Parathyroid adenoma (tissue), 2 donors: ENCODE measurements around the gene HFM1.
"Not testable (repeated sequence)": the region's sequence is repeated elsewhere in the genome, so short reads cannot be mapped to it uniquely, and the experiment has no call there.

Source experiments
- H2AFZ ChIP-seq: fragments of 300-600 bp; sonication (generic); one replicate; pipeline ENCODE4 v1.7.0; 2017; ENCODE audit warnings: antibody characterized with exemption, mild to moderate bottlenecking
- H3K27ac ChIP-seq: fragments of 300-600 bp; sonication (generic); one replicate; pipeline ENCODE4 v1.7.0; 2017
- H3K27me3 ChIP-seq: fragments of 300-600 bp; sonication (generic); one replicate; pipeline ENCODE4 v1.7.0; 2017; ENCODE audit warnings: low read length; ENCODE audit not compliant: control insufficient read depth, insufficient read depth
- H3K36me3 ChIP-seq: fragments of 300-600 bp; sonication (generic); one replicate; pipeline ENCODE4 v1.7.0; 2017; ENCODE audit warnings: low read length; ENCODE audit not compliant: control insufficient read depth, insufficient read depth
- H3K4me1 ChIP-seq: fragments of 300-600 bp; sonication (generic); one replicate; pipeline ENCODE4 v1.7.0; 2017; ENCODE audit warnings: control low read depth
- H3K4me2 ChIP-seq: fragments of 300-600 bp; sonication (generic); one replicate; pipeline ENCODE4 v1.7.0; 2017; ENCODE audit warnings: low read length
- H3K4me3 ChIP-seq: fragments of 300-600 bp; sonication (generic); one replicate; pipeline ENCODE4 v1.7.0; 2017; ENCODE audit warnings: low read depth, low read length
- H3K79me2 ChIP-seq: fragments of 300-600 bp; sonication (generic); one replicate; pipeline ENCODE4 v1.7.0; 2017; ENCODE audit warnings: control low read depth
- H3K9ac ChIP-seq: fragments of 300-600 bp; sonication (generic); one replicate; pipeline ENCODE4 v1.7.0; 2017; ENCODE audit warnings: mild to moderate bottlenecking
- H3K9me3 ChIP-seq: fragments of 300-600 bp; sonication (generic); one replicate; pipeline ENCODE4 v1.7.0; 2017; ENCODE audit warnings: low read length; ENCODE audit not compliant: control insufficient read depth
- TF ChIP-seq, protein P1 (sequence below): fragments of 300-600 bp; sonication (generic); IDR thresholded peaks from one replicate; pipeline ENCODE4 v1.7.0; 2017; ENCODE audit warnings: antibody characterized with exemption, mild to moderate bottlenecking
- donor health status: primary hyperparathyroidism.

The HFM1 gene

DNA sequence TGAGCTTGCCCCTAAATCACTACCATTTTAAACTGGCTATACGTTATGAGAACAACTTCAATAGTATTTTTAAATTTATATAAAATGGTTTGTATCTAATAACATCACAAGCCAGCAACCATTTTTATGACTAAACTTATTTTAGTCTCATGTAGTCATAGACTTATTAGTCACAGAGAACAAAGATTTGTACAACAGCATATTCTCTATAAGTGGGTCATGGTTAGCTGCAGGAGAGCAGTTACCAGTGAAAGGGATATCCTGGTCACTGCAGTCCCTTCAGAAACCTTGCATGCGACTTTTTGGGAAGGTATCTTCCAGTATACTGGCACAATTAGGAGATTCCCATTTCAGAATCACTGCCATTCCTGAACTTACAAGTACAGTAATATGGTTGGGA is 90.0 kb downstream of the HFM1 start:
- Histone ChIP-seq H3K9ac (no peak overlapping the region), H3K9me3 (no peaks in the 10 kb centered on the region), H3K27me3 (no peaks in the 10 kb centered on the region), H3K36me3 (no peaks in the 10 kb centered on the region), H3K79me2 (no peaks in the 10 kb centered on the region), H3K4me1 (no peaks in the 10 kb centered on the region), H2AFZ (no peak overlapping the region), H3K27ac (no peak overlapping the region), H3K4me2 (no peak overlapping the region), H3K4me3 (no peak overlapping the region)
- TF ChIP-seq, protein P1, sequence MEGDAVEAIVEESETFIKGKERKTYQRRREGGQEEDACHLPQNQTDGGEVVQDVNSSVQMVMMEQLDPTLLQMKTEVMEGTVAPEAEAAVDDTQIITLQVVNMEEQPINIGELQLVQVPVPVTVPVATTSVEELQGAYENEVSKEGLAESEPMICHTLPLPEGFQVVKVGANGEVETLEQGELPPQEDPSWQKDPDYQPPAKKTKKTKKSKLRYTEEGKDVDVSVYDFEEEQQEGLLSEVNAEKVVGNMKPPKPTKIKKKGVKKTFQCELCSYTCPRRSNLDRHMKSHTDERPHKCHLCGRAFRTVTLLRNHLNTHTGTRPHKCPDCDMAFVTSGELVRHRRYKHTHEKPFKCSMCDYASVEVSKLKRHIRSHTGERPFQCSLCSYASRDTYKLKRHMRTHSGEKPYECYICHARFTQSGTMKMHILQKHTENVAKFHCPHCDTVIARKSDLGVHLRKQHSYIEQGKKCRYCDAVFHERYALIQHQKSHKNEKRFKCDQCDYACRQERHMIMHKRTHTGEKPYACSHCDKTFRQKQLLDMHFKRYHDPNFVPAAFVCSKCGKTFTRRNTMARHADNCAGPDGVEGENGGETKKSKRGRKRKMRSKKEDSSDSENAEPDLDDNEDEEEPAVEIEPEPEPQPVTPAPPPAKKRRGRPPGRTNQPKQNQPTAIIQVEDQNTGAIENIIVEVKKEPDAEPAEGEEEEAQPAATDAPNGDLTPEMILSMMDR, result no peak

- no peaks in the 10 kb centered on the region for H3K4me1 ChIP-seq
- H3K9ac ChIP-seq, result no peak overlapping the region
- H3K79me2 ChIP-seq, result no peaks in the 10 kb centered on the region
- no peak overlapping the region for H2AFZ ChIP-seq
- no peaks in the 10 kb centered on the region for H3K36me3 ChIP-seq
- H3K27ac ChIP-seq, result no peak overlapping the region
- TF ChIP-seq, protein P1, result no peak
- no peaks in the 10 kb centered on the region for H3K9me3 ChIP-seq
- H3K4me3 ChIP-seq, result no peak overlapping the region
- no peaks in the 10 kb centered on the region for H3K27me3 ChIP-seq
- no peak overlapping the region for H3K4me2 ChIP-seq
These were observed 93.0 kb downstream of the HFM1 start for GRCh38 chr1:91311672-91312071.

- TF ChIP-seq, protein P1, result no peak
- Histone ChIP-seq H3K4me3 (no peak overlapping the region), H2AFZ (no peak overlapping the region), H3K9me3 (no peaks in the 10 kb centered on the region), H3K4me1 (no peaks in the 10 kb centered on the region), H3K4me2 (no peak overlapping the region), H3K9ac (no peak overlapping the region), H3K36me3 (no peaks in the 10 kb centered on the region), H3K27me3 (no peaks in the 10 kb centered on the region), H3K27ac (no peak overlapping the region), H3K79me2 (no peaks in the 10 kb centered on the region)
These were observed 96.1 kb downstream of the HFM1 start for GRCh38 chr1:91308544-91308943.

DNA sequence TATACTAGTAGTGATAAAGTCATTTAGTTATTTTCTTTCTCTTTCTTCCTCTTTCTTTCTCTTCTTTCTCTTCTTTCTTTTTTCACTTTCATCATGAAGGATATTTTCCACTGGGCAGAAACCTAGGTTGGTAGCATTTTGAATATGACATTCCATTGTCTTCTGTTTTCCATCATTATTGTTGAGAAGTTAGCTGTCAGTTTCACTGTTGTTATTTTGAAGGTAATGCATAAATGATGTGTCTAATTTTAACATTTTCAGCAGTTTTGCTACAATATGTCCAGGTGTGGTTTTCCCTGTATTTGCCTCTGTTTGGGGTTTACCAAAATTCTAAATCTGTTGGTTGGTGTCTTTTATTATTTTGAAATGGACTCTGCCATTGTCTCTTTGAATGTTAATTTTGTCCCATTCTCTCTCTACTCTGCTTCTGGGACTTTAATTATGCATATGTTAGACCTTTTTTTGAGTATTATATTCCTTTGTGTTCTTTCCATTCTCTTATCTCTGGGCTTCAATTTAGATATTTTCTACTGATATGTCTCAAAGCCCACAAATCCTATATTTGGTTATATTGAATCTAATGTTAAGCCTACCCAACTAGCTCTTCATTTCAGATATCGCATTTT is 96.7 kb downstream of the HFM1 start:
- H3K27me3 ChIP-seq, result no peaks in the 10 kb centered on the region
- H3K79me2 ChIP-seq, result no peaks in the 10 kb centered on the region
- no peak overlapping the region for H3K4me3 ChIP-seq
- H2AFZ ChIP-seq, result no peak overlapping the region
- H3K27ac ChIP-seq, result no peak overlapping the region
- no peaks in the 10 kb centered on the region for H3K9me3 ChIP-seq
- no peak overlapping the region for H3K4me2 ChIP-seq
- TF ChIP-seq, protein P1, result no peak
- H3K36me3 ChIP-seq, result no peaks in the 10 kb centered on the region
- no peaks in the 10 kb centered on the region for H3K4me1 ChIP-seq
- H3K9ac ChIP-seq, result no peak overlapping the region

DNA sequence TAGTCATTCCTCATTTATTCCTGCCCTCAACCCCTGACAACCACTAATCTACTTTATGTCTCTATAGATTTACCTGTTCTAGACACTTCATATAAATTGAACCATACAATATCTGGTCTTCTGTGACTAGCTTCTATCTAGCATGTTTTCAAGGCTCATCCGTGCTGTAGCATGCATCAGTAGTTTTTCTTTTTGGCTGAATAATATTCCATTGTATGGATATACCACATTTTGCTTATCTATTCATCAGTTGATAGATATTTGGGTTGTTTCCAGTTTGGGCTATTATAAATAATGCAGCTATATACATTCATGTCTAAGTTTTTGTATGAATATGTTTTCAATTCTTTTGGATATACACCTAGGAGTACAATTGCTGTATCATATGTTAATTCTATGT is 101.5 kb downstream of the HFM1 start:
- H3K9ac ChIP-seq, result no peak overlapping the region
- H3K27ac ChIP-seq, result no peak overlapping the region
- H2AFZ ChIP-seq, result no peak overlapping the region
- no peaks in the 10 kb centered on the region for H3K9me3 ChIP-seq
- no peak overlapping the region for H3K4me3 ChIP-seq
- H3K4me2 ChIP-seq, result no peak overlapping the region
- H3K27me3 ChIP-seq, result no peaks in the 10 kb centered on the region
- TF ChIP-seq, protein P1, result no peak
- H3K79me2 ChIP-seq, result no peaks in the 10 kb centered on the region
- H3K36me3 ChIP-seq, result no peaks in the 10 kb centered on the region
- H3K4me1 ChIP-seq, result no peaks in the 10 kb centered on the region

DNA sequence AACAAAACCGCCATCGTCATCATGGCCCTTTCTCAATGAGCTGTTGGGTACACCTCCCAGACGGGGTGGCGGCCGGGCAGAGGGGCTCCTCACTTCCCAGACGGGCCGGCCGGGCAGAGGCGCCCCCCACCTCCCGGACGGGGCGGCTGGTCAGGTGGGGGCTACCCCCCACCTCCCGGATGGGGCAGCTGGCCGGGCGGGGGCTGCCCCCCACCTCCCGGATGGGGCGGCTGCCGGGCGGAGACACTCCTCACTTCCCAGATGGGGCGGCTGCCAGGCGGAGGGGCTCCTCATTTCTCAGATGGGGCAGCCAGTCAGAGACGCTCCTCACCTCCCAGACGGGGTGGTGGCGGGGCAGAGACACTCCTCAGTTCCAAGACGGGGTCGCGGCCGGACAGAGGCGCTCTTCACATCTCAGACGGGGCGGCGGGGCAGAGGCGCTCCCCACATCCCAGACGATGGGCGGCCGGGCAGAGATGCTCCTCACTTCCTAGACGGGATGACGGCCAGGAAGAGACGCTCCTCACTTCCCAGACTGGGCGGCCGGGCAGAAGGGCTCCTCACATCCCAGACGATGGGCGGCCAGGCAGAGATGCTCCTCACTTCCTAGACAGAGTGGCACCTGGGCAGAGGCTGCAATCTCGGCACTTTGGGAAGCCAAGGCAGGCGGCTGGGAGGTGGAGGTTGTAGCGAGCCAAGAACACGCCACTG is 115.6 kb downstream of the HFM1 start:
- not testable (repeated sequence) for H2AFZ ChIP-seq, H3K36me3 ChIP-seq, H3K4me1 ChIP-seq, H3K79me2 ChIP-seq, H3K4me2 ChIP-seq, H3K27ac ChIP-seq, H3K9me3 ChIP-seq, H3K9ac ChIP-seq, H3K27me3 ChIP-seq, H3K4me3 ChIP-seq

DNA sequence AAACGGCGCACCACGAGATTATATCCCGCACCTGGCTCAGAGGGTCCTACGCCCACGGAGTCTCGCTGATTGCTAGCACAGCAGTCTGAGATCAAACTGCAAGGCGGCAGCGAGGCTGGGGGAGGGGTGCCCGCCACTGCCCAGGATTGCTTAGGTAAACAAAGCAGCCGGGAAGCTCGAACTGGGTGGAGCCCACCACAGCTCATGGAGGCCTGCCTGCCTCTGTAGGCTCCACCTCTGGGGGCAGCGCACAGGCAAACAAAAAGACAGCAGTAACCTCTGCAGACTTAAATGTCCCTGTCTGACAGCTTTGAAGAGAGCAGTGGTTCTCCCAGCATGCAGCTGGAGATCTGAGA is 117.7 kb downstream of the HFM1 start:
- not testable (repeated sequence) for H3K4me2 ChIP-seq, H3K9ac ChIP-seq, H3K27me3 ChIP-seq, H3K4me1 ChIP-seq, H3K9me3 ChIP-seq, H3K4me3 ChIP-seq, H2AFZ ChIP-seq, H3K27ac ChIP-seq, H3K79me2 ChIP-seq, H3K36me3 ChIP-seq
